GM23248 (cell line): Measurements from ENCODE around the gene ZNF483. TPM values are rescaled to one million over a fixed set of nuclear protein-coding genes. Genes with fewer than 3 reads are reported as not detected.
"Not testable (repeated sequence)": the region's sequence is repeated elsewhere in the genome, so short reads cannot be mapped to it uniquely, and the experiment has no call there.

Source experiments
- DNase-seq: peaks from one replicate; pipeline ENCODE4 v3.0.0-alpha.2; 2015
- H2AFZ ChIP-seq: fragments of 200-600 bp; sonication (generic); 2 replicates; pipeline ENCODE4 v1.6.1; 2016; ENCODE audit warnings: antibody characterized with exemption
- H3F3A ChIP-seq: fragments of 200-600 bp; sonication (generic); 2 replicates; pipeline ENCODE4 v1.6.1; 2016; ENCODE audit warnings: mild to moderate bottlenecking, antibody characterized with exemption, mixed run types; ENCODE audit not compliant: insufficient read depth
- H3K27ac ChIP-seq: fragments of 200-600 bp; sonication (generic); 2 replicates; pipeline ENCODE4 v1.5.1; 2016; ENCODE audit warnings: mild to moderate bottlenecking
- H3K27me3 ChIP-seq: fragments of 200-600 bp; sonication (generic); replicated peaks from 2 replicates; pipeline ENCODE4 v1.6.1; 2016; ENCODE audit warnings: mild to moderate bottlenecking; ENCODE audit not compliant: insufficient read depth
- H3K36me3 ChIP-seq: fragments of 200-600 bp; sonication (generic); 2 replicates; pipeline ENCODE4 v1.6.1; 2016; ENCODE audit warnings: low read depth, mild to moderate bottlenecking
- H3K4me1 ChIP-seq: fragments of 200-600 bp; sonication (generic); 2 replicates; pipeline ENCODE4 v1.6.1; 2016; ENCODE audit warnings: mild to moderate bottlenecking; ENCODE audit not compliant: insufficient read depth
- H3K4me2 ChIP-seq: fragments of 200-600 bp; sonication (generic); one replicate; pipeline ENCODE4 v1.6.1; 2016; ENCODE audit warnings: mild to moderate bottlenecking; ENCODE audit not compliant: unreplicated experiment
- H3K4me3 ChIP-seq: fragments of 200-600 bp; sonication (generic); 2 replicates; pipeline ENCODE4 v1.5.1; 2016; ENCODE audit warnings: mild to moderate bottlenecking
- H3K79me2 ChIP-seq: fragments of 200-600 bp; sonication (generic); 2 replicates; pipeline ENCODE4 v1.6.1; 2016; ENCODE audit warnings: mild to moderate bottlenecking; ENCODE audit not compliant: insufficient read depth
- H3K9ac ChIP-seq: fragments of 200-600 bp; sonication (generic); 2 replicates; pipeline ENCODE4 v1.6.1; 2016; ENCODE audit warnings: mild to moderate bottlenecking
- H3K9me2 ChIP-seq: fragments of 200-600 bp; sonication (generic); 2 replicates; pipeline ENCODE4 v1.6.1; 2016; ENCODE audit warnings: mixed run types, mild to moderate bottlenecking, moderate library complexity; ENCODE audit not compliant: insufficient read depth
- H3K9me3 ChIP-seq: fragments of 200-600 bp; sonication (generic); one replicate; pipeline ENCODE4 v1.6.1; 2017; ENCODE audit warnings: low read depth
- H4K20me1 ChIP-seq: fragments of 200-600 bp; sonication (generic); 2 replicates; pipeline ENCODE4 v1.6.0; 2016; ENCODE audit not compliant: insufficient read depth
- EZH2 ChIP-seq: fragments of 200-600 bp; sonication (generic); IDR thresholded peaks from 2 replicates; pipeline ENCODE4 v1.6.1; 2018; ENCODE audit warnings: antibody characterized with exemption, mild to moderate bottlenecking; ENCODE audit not compliant: insufficient read depth, poor library complexity, severe bottlenecking
- EZH2phosphoT487 ChIP-seq: fragments of 200-600 bp; sonication (generic); IDR thresholded peaks from 2 replicates; pipeline ENCODE4 v1.6.1; 2018; ENCODE audit warnings: antibody characterized with exemption, moderate library complexity, mild to moderate bottlenecking, low read depth; ENCODE audit not compliant: insufficient read depth
- WGBS, 2 experiments: methylation state at CpG; one replicate each; pipeline ENCODE4 v1.1.6; 2015 to 2017; ENCODE audit warnings: low lambda C conversion rate in 2 of 2, low coverage in 1 of 2; ENCODE audit errors: missing lambda C conversion rate in 2 of 2; 5-methylcytosine and 5-hydroxymethylcytosine counted together
- in situ Hi-C: fragments of 300-500 bp; cut with MboI; formaldehyde crosslinking; loops from 2 replicates; pipeline ENCODE4 v1.15.0; 2020
- polyA plus RNA-seq: library from polyadenylated mRNA; unstranded; fragments of >200 nt; fragmentation: Nextera tagmentation; extraction: Ambion mirVana; gene quantifications from 2 replicates; pipeline ENCODE4 v1.2.1, GENCODE V29; 2016
- total RNA-seq: library from RNA; depleted of rRNA; stranded (reverse); fragments of >200 nt; shearing (Covaris generic); gene quantifications from 2 replicates; pipeline ENCODE4 v1.2.3, GENCODE V29; 2014

The ZNF483 gene
- total and polyA plus RNA-seq, 2 experiments from 2014 or later, result 0.32 to 0.49 TPM

GRCh38 chr9:111610149-111610548 lies 85.2 kb downstream of the ZNF483 start:
- no peak overlapping the region for H3K4me2 ChIP-seq
- H3K9ac ChIP-seq, result no peak overlapping the region
- in situ Hi-C loops, result no loop called here
- H3K9me3 ChIP-seq, result no peaks in the 10 kb centered on the region
- H3K27ac ChIP-seq, result no peak overlapping the region
- no peak overlapping the region for H3K4me3 ChIP-seq
- no peaks in the 10 kb centered on the region for H3K36me3 ChIP-seq
- peaks cover 10% of the 10 kb centered on the region; the same call in 1 of the 2 replicates for H3K27me3 ChIP-seq
- no peaks in the 10 kb centered on the region for H3F3A ChIP-seq
- H3K9me2 ChIP-seq, result no peaks in the 10 kb centered on the region
- no peak for TF ChIP-seq EZH2phosphoT487
- TF ChIP-seq EZH2, result no peak
- no peaks in the 10 kb centered on the region for H4K20me1 ChIP-seq
- H2AFZ ChIP-seq, result no peak overlapping the region
- H3K79me2 ChIP-seq, result no peaks in the 10 kb centered on the region
- no peak for DNase-seq
- 45 to 51% methylated on average over 5 of the region's 5 CpGs for WGBS, 2 experiments
- no peaks in the 10 kb centered on the region for H3K4me1 ChIP-seq

- 58 to 61% methylated on average over 7 of the region's 7 CpGs for WGBS, 2 experiments
- in situ Hi-C loops, result no loop called here
These were observed 85.9 kb downstream of the ZNF483 start for GRCh38 chr9:111610845-111611244.

GRCh38 chr9:111613436-111614040 lies 88.6 kb downstream of the ZNF483 start:
- Histone ChIP-seq H3K4me2 (no peak overlapping the region), H3K4me3 (no peak overlapping the region), H3K36me3 (no peaks in the 10 kb centered on the region), H2AFZ (no peak overlapping the region), H3F3A (no peaks in the 10 kb centered on the region), H3K79me2 (no peaks in the 10 kb centered on the region), H3K27ac (no peak overlapping the region), H3K9me2 (no peaks in the 10 kb centered on the region), H3K9me3 (no peaks in the 10 kb centered on the region), H4K20me1 (no peaks in the 10 kb centered on the region), H3K9ac (no peak overlapping the region), H3K4me1 (no peaks in the 10 kb centered on the region; the same call in 1 of the 2 replicates), H3K27me3 (peaks cover 10% of the 10 kb centered on the region; the same call in 1 of the 2 replicates)
- DNase-seq, result no peak
- no peak for TF ChIP-seq EZH2
- no peak for TF ChIP-seq EZH2phosphoT487
- in situ Hi-C loops, result no loop called here
- WGBS, 2 experiments, result 30 to 58% methylated on average over 4 of the region's 4 CpGs

More at GRCh38 chr9:111610845-111611244, 85.9 kb downstream of the ZNF483 start:
- Histone ChIP-seq H2AFZ (no peak overlapping the region), H3K4me3 (no peak overlapping the region), H4K20me1 (no peaks in the 10 kb centered on the region), H3K79me2 (no peaks in the 10 kb centered on the region), H3K9me2 (no peaks in the 10 kb centered on the region), H3K4me2 (no peak overlapping the region), H3K36me3 (no peaks in the 10 kb centered on the region), H3K9ac (no peak overlapping the region), H3K27ac (no peak overlapping the region), H3K9me3 (no peaks in the 10 kb centered on the region), H3K27me3 (peaks cover 10% of the 10 kb centered on the region; the same call in 1 of the 2 replicates), H3F3A (no peaks in the 10 kb centered on the region), H3K4me1 (no peaks in the 10 kb centered on the region; the same call in 1 of the 2 replicates)
- TF ChIP-seq EZH2 (no peak), EZH2phosphoT487 (no peak)
- no peak for DNase-seq

- Histone ChIP-seq H3F3A (no peaks in the 10 kb centered on the region), H3K9me3 (no peaks in the 10 kb centered on the region), H2AFZ (no peak overlapping the region), H3K4me1 (no peaks in the 10 kb centered on the region; the same call in 1 of the 2 replicates), H3K9ac (no peak overlapping the region), H3K79me2 (no peaks in the 10 kb centered on the region), H4K20me1 (no peaks in the 10 kb centered on the region), H3K36me3 (no peaks in the 10 kb centered on the region), H3K4me2 (no peak overlapping the region), H3K27ac (no peak overlapping the region), H3K27me3 (peaks cover 3% of the 10 kb centered on the region; the same call in 1 of the 2 replicates), H3K4me3 (no peak overlapping the region), H3K9me2 (no peaks in the 10 kb centered on the region)
- WGBS, 2 experiments, result 42 to 60% methylated on average over 3 of the region's 3 CpGs
- no peak for TF ChIP-seq EZH2
- no peak for TF ChIP-seq EZH2phosphoT487
- no peak for DNase-seq
- in situ Hi-C loops, result no loop called here
These were observed 90.9 kb downstream of the ZNF483 start for GRCh38 chr9:111615928-111616327.

- H3K4me2 ChIP-seq, H3K9me2 ChIP-seq, DNase-seq, H3F3A ChIP-seq, H3K36me3 ChIP-seq, H3K4me1 ChIP-seq, H3K9me3 ChIP-seq, H3K79me2 ChIP-seq, H3K4me3 ChIP-seq, in situ Hi-C loops, H3K9ac ChIP-seq, H2AFZ ChIP-seq, H3K27me3 ChIP-seq, H3K27ac ChIP-seq, H4K20me1 ChIP-seq: not testable (repeated sequence)
- 88% methylated on average over 27 of the region's 29 CpGs; no CpG with 5 or more reads in 1 of the 2 experiments for WGBS, 2 experiments
These were observed 92.4 kb downstream of the ZNF483 start for GRCh38 chr9:111617349-111617748.
